ENCODE measurements around the gene ASTL. TPM values are rescaled to one million over a fixed set of nuclear protein-coding genes. Genes with fewer than 3 reads are reported as not detected.

Gene ASTL
- total RNA-seq, 1 donor from 2014 or later = not detected

DNA sequence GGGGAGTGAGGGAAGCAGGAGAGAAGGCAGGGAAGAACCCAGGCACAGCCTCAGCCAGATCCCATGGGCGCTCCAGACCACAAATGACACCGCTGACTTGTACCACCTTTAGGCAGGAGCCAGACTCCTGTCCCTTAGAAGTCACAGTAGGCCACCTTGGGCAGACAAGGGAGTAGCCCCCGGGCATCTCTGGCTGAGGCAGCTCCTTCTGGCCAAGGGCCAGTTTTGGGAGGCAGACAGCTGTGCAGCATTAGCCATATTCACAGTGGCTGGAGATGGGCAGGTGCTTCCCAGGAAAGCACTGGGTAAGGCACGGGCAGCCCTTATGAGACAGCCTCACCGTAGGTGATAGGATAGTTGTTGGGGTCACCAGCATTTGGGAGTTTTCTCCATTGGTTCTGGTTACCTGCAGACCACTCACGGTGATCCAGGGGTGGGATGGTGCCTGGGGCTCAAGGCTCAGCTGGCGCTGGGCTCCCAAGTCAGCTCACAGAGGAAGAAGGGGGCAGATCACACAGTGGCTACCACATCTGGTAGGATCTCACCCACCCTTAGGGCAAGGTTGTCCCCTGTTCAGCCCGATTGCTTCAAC is 2.1 kb downstream of the ASTL start:
- no peaks in the 10 kb centered on the region for H3K79me2 ChIP-seq (ENCODE audit: insufficient read depth, low read length)
- no peak for DNase-seq (ENCODE audit: low read depth)
- Mint-ChIP-seq H3K9me3 (ENCODE audit: unreplicated experiment) (no peaks in the 10 kb centered on the region), H3K36me3 (ENCODE audit: low read depth, unreplicated experiment) (peaks cover 2% of the 10 kb centered on the region), H3K4me1 (ENCODE audit: low read depth, unreplicated experiment) (no peaks in the 10 kb centered on the region), H3K27ac (ENCODE audit: unreplicated experiment) (no peak overlapping the region), H3K27me3 (ENCODE audit: low read depth, unreplicated experiment) (peaks cover 52% of the 10 kb centered on the region), H3K4me3 (ENCODE audit: unreplicated experiment) (no peak overlapping the region)
- no peak overlapping the region for H3K4me2 ChIP-seq (ENCODE audit: low read length)
- no peak overlapping the region for H3K4me3 ChIP-seq (ENCODE audit: insufficient read depth, low read depth, low read length)
- no peak overlapping the region for H2AFZ ChIP-seq (ENCODE audit: low read depth, low read length)
- no peak overlapping the region for H3K9ac ChIP-seq (ENCODE audit: low read length)
- no peak for FAIRE-seq
- H3K9me3 ChIP-seq (ENCODE audit: insufficient read depth, low read depth, low read length) = no peaks in the 10 kb centered on the region
- no peak for TF ChIP-seq EZH2 (IDR thresholded peaks at IDR 0.05; ENCODE audit: insufficient read depth, low read length)
- no peak overlapping the region for H3K27ac ChIP-seq (ENCODE audit: low read depth, low read length)
- no peaks in the 10 kb centered on the region for H3K36me3 ChIP-seq (ENCODE audit: insufficient read depth, low read length)
- H3K27me3 ChIP-seq (ENCODE audit: insufficient read depth, low read length) = peaks cover 28% of the 10 kb centered on the region
- H3K4me1 ChIP-seq (ENCODE audit: insufficient read depth, low read length) = no peaks in the 10 kb centered on the region
- no peaks in the 10 kb centered on the region for H4K20me1 ChIP-seq (ENCODE audit: insufficient read depth, low read length)

DNA sequence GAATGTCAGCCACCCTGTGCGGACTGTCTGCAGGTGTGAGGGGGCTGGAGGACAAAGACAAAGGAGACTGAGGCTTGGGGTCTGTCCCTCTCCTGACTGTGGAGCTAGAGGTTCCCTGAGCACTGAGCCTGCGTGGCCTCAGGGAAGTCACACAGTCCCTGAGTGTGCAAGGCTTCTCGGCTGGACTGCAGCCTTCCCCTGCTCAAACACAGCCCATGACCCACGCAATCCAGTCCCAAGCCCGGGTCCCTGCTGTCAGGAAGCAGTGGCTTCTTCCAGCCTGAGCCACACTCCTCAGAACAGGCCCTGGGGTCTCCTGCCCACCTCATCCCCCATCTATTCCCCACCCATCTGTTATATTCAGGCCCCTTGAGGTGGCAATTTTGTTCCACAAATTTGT is 2.7 kb downstream of the ASTL start:
- Mint-ChIP-seq H3K27ac (ENCODE audit: unreplicated experiment) (no peak overlapping the region), H3K36me3 (ENCODE audit: low read depth, unreplicated experiment) (peaks cover 2% of the 10 kb centered on the region), H3K27me3 (ENCODE audit: low read depth, unreplicated experiment) (peaks cover 58% of the 10 kb centered on the region), H3K9me3 (ENCODE audit: unreplicated experiment) (no peaks in the 10 kb centered on the region), H3K4me3 (ENCODE audit: unreplicated experiment) (no peak overlapping the region), H3K4me1 (ENCODE audit: low read depth, unreplicated experiment) (no peaks in the 10 kb centered on the region)
- Histone ChIP-seq H3K9ac (ENCODE audit: low read length) (no peak overlapping the region), H3K9me3 (ENCODE audit: insufficient read depth, low read depth, low read length) (no peaks in the 10 kb centered on the region), H3K79me2 (ENCODE audit: insufficient read depth, low read length) (no peaks in the 10 kb centered on the region), H2AFZ (ENCODE audit: low read depth, low read length) (no peak overlapping the region), H3K4me3 (ENCODE audit: insufficient read depth, low read depth, low read length) (no peak overlapping the region), H3K27ac (ENCODE audit: low read depth, low read length) (no peak overlapping the region), H3K27me3 (ENCODE audit: insufficient read depth, low read length) (peaks cover 28% of the 10 kb centered on the region), H3K4me1 (ENCODE audit: insufficient read depth, low read length) (no peaks in the 10 kb centered on the region), H4K20me1 (ENCODE audit: insufficient read depth, low read length) (no peaks in the 10 kb centered on the region), H3K36me3 (ENCODE audit: insufficient read depth, low read length) (no peaks in the 10 kb centered on the region), H3K4me2 (ENCODE audit: low read length) (no peak overlapping the region)
- TF ChIP-seq, protein P1, sequence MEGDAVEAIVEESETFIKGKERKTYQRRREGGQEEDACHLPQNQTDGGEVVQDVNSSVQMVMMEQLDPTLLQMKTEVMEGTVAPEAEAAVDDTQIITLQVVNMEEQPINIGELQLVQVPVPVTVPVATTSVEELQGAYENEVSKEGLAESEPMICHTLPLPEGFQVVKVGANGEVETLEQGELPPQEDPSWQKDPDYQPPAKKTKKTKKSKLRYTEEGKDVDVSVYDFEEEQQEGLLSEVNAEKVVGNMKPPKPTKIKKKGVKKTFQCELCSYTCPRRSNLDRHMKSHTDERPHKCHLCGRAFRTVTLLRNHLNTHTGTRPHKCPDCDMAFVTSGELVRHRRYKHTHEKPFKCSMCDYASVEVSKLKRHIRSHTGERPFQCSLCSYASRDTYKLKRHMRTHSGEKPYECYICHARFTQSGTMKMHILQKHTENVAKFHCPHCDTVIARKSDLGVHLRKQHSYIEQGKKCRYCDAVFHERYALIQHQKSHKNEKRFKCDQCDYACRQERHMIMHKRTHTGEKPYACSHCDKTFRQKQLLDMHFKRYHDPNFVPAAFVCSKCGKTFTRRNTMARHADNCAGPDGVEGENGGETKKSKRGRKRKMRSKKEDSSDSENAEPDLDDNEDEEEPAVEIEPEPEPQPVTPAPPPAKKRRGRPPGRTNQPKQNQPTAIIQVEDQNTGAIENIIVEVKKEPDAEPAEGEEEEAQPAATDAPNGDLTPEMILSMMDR (IDR thresholded peaks at IDR 0.05; ENCODE audit: insufficient read depth, low read depth, low read length) = no peak
- no peak for TF ChIP-seq EZH2 (IDR thresholded peaks at IDR 0.05; ENCODE audit: insufficient read depth, low read length)
- DNase-seq (ENCODE audit: low read depth) (no peak), FAIRE-seq (no peak)

DNA sequence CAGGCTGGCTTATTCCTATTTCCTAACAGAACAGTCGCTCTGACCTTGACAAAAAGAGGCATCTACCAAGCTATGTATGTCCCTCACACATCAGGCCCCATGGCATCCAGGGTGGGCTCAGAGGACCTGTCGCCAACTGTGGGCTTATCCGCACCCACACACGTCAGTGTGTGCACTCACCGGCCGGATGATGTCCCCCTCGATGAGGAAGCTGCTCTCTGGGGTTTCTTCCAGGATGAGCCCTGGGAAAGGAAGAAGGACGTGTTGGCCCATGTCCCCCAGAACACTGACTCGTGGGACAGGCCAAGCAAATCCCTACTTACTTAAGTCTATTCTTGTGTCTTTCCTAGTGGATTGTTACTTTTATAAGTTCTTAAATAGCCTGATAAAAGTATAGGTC is 3.1 kb downstream of the ASTL start:
- Histone ChIP-seq H4K20me1 (ENCODE audit: insufficient read depth, low read length) (no peaks in the 10 kb centered on the region), H3K4me3 (ENCODE audit: insufficient read depth, low read depth, low read length) (no peak overlapping the region), H3K79me2 (ENCODE audit: insufficient read depth, low read length) (no peaks in the 10 kb centered on the region), H3K27ac (ENCODE audit: low read depth, low read length) (no peak overlapping the region), H3K9ac (ENCODE audit: low read length) (no peak overlapping the region), H3K36me3 (ENCODE audit: insufficient read depth, low read length) (no peaks in the 10 kb centered on the region), H3K4me1 (ENCODE audit: insufficient read depth, low read length) (no peaks in the 10 kb centered on the region), H3K27me3 (ENCODE audit: insufficient read depth, low read length) (peaks cover 32% of the 10 kb centered on the region), H2AFZ (ENCODE audit: low read depth, low read length) (no peak overlapping the region), H3K4me2 (ENCODE audit: low read length) (no peak overlapping the region), H3K9me3 (ENCODE audit: insufficient read depth, low read depth, low read length) (no peaks in the 10 kb centered on the region)
- H3K27me3 Mint-ChIP-seq (ENCODE audit: low read depth, unreplicated experiment) = peaks cover 62% of the 10 kb centered on the region
- H3K4me1 Mint-ChIP-seq (ENCODE audit: low read depth, unreplicated experiment) = no peaks in the 10 kb centered on the region
- H3K27ac Mint-ChIP-seq (ENCODE audit: unreplicated experiment) = no peak overlapping the region
- H3K9me3 Mint-ChIP-seq (ENCODE audit: unreplicated experiment) = no peaks in the 10 kb centered on the region
- DNase-seq (ENCODE audit: low read depth) = no peak
- H3K36me3 Mint-ChIP-seq (ENCODE audit: low read depth, unreplicated experiment) = peaks cover 4% of the 10 kb centered on the region
- no peak for TF ChIP-seq EZH2 (IDR thresholded peaks at IDR 0.05; ENCODE audit: insufficient read depth, low read length)
- TF ChIP-seq, protein P1 (IDR thresholded peaks at IDR 0.05; ENCODE audit: insufficient read depth, low read depth, low read length) = no peak
- no peak overlapping the region for H3K4me3 Mint-ChIP-seq (ENCODE audit: unreplicated experiment)
- FAIRE-seq = no peak

Data from astrocyte (in vitro differentiated cells and primary cell).